ENCODE measurements around the gene CA4.

- TF ChIP-seq TCF12 (IDR thresholded peaks at IDR 0.05; ENCODE audit: low read depth) (no peak), REST (IDR thresholded peaks at IDR 0.05; ENCODE audit: low read depth) (no peak), CREB1 (IDR thresholded peaks at IDR 0.05; ENCODE audit: low read depth) (no peak), USF1 (IDR thresholded peaks at IDR 0.05) (no peak), EGR1 (IDR thresholded peaks at IDR 0.05) (no peak), MAX (IDR thresholded peaks at IDR 0.05) (no peak), EP300 (IDR thresholded peaks at IDR 0.05; ENCODE audit: borderline replicate concordance) (no peak), YY1 (IDR thresholded peaks at IDR 0.05; ENCODE audit: low read depth) (no peak), FOXM1 (IDR thresholded peaks at IDR 0.05; ENCODE audit: borderline replicate concordance, low read depth) (no peak), ZBTB7A (IDR thresholded peaks at IDR 0.05; ENCODE audit: low read depth) (no peak)
These were observed 3.6 kb upstream of the CA4 start for GRCh38 chr17:60146206-60146605.

Measured in Ishikawa (cell line).